ENCODE measurements around the gene IRX3.

Gene IRX3

GRCh38 chr16:54290833-54291655 lies 4.5 kb upstream of the IRX3 start:
- no peak for DNase-seq

- DNase-seq: no peak
These were observed 3.6 kb upstream of the IRX3 start for GRCh38 chr16:54289945-54290832.

- DNase-seq: no peak
These were observed 2.8 kb upstream of the IRX3 start for GRCh38 chr16:54289242-54289944.

GRCh38 chr16:54288835-54289241 lies 2.3 kb upstream of the IRX3 start:
- no peak for DNase-seq

GRCh38 chr16:54288030-54288834 lies 1.6 kb upstream of the IRX3 start:
- no peak for DNase-seq

GRCh38 chr16:54287131-54288029 lies 793 bp upstream of the IRX3 start:
- DNase-seq: no peak

GRCh38 chr16:54286090-54286365 lies 559 bp downstream of the IRX3 start:
- no peak for DNase-seq

- DNase-seq: no peak
These were observed 1.0 kb downstream of the IRX3 start for GRCh38 chr16:54285414-54286089.

- DNase-seq: no peak
These were observed 1.6 kb downstream of the IRX3 start for GRCh38 chr16:54284931-54285413.

- DNase-seq: no peak
These were observed 2.2 kb downstream of the IRX3 start for GRCh38 chr16:54284319-54284930.

GRCh38 chr16:54283725-54284318 lies 2.8 kb downstream of the IRX3 start:
- DNase-seq: no peak

GRCh38 chr16:54282928-54283724 lies 3.5 kb downstream of the IRX3 start:
- DNase-seq: no peak

GRCh38 chr16:54282202-54282927 lies 4.2 kb downstream of the IRX3 start:
- no peak for DNase-seq

GRCh38 chr16:54281535-54282201 lies 4.9 kb downstream of the IRX3 start:
- DNase-seq: no peak

GRCh38 chr16:54280751-54281150 lies 5.8 kb downstream of the IRX3 start:
- DNase-seq: no peak

- DNase-seq: no peak
These were observed 8.5 kb downstream of the IRX3 start for GRCh38 chr16:54277845-54278703.

GRCh38 chr16:54275956-54276355 lies 10.6 kb downstream of the IRX3 start:
- DNase-seq: no peak

All from CD4-positive, alpha-beta T cell treated with Interleukin-17A for 1 hour (primary cell).